HepG2 (cell line): ENCODE data around the gene UGCG. TPM values are rescaled to one million over a fixed set of nuclear protein-coding genes. Genes with fewer than 3 reads are reported as not detected.

Source experiments
- DMTF1 ChIP-seq: sonication (generic); formaldehyde crosslinking; IDR thresholded peaks from 2 replicates; pipeline ENCODE4 v1.4.0; 2020; ENCODE audit warnings: mild to moderate bottlenecking, missing genetic modification reagents
- EEA1 ChIP-seq: sonication (generic); formaldehyde crosslinking; IDR thresholded peaks from 2 replicates; pipeline ENCODE4 v1.5.1; 2020; ENCODE audit warnings: mild to moderate bottlenecking, missing genetic modification reagents, borderline replicate concordance
- HINFP ChIP-seq: sonication (generic); formaldehyde crosslinking; IDR thresholded peaks from 2 replicates; pipeline ENCODE4 v1.4.0; 2020; ENCODE audit warnings: low read depth, mild to moderate bottlenecking, missing genetic modification reagents
- HOXA9 ChIP-seq: sonication (generic); formaldehyde crosslinking; IDR thresholded peaks from 2 replicates; pipeline ENCODE4 v1.8.1; 2022; ENCODE audit warnings: missing genetic modification reagents, mild to moderate bottlenecking, moderate library complexity, borderline replicate concordance
- MAFF ChIP-seq: IDR thresholded peaks from 2 replicates; pipeline ENCODE4 v1.6.1; 2011; ENCODE audit warnings: low read depth, low read length, improper control_type of control experiment
- NBN ChIP-seq: fragments of 450-650 bp; conservative IDR thresholded peaks from 2 replicates; pipeline ENCODE4 v1.6.1; 2017
- NFAT5 ChIP-seq: sonication (generic); formaldehyde crosslinking; IDR thresholded peaks from 2 replicates; pipeline ENCODE4 v1.4.0; 2020; ENCODE audit warnings: missing genetic modification reagents
- RXRB ChIP-seq: IDR thresholded peaks from 2 replicates; pipeline ENCODE4 v1.6.1; 2016; ENCODE audit warnings: borderline replicate concordance, missing genetic modification reagents, missing compliant biosample characterization
- SP140L ChIP-seq: sonication (generic); formaldehyde crosslinking; IDR thresholded peaks from 2 replicates; pipeline ENCODE4 v1.4.0; 2020; ENCODE audit warnings: missing genetic modification reagents, borderline replicate concordance
- ZBTB20 ChIP-seq: sonication (generic); formaldehyde crosslinking; IDR thresholded peaks from 2 replicates; pipeline ENCODE4 v1.8.1; 2023; ENCODE audit warnings: missing genetic modification reagents, low read depth, mild to moderate bottlenecking, borderline replicate concordance
- ZBTB43 ChIP-seq: sonication (generic); formaldehyde crosslinking; conservative IDR thresholded peaks from 2 replicates; pipeline ENCODE4 v1.4.0; 2020; ENCODE audit warnings: missing genetic modification reagents
- ZC3H13 ChIP-seq: sonication (generic); formaldehyde crosslinking; IDR thresholded peaks from 2 replicates; pipeline ENCODE4 v1.8.1; 2023; ENCODE audit warnings: mild to moderate bottlenecking, missing genetic modification reagents, moderate library complexity
- ZFYVE20 ChIP-seq: sonication (generic); formaldehyde crosslinking; IDR thresholded peaks from 2 replicates; pipeline ENCODE4 v1.8.0; 2023; ENCODE audit warnings: low read depth, mild to moderate bottlenecking, moderate library complexity, missing genetic modification reagents, borderline replicate concordance
- ZNF224 ChIP-seq: sonication (generic); formaldehyde crosslinking; IDR thresholded peaks from 2 replicates; pipeline ENCODE4 v1.5.0; 2020; ENCODE audit warnings: mild to moderate bottlenecking, missing genetic modification reagents
- ZNF75D ChIP-seq: sonication (generic); formaldehyde crosslinking; IDR thresholded peaks from 2 replicates; pipeline ENCODE4 v1.8.1; 2023; ENCODE audit warnings: missing genetic modification reagents, mild to moderate bottlenecking, borderline replicate concordance
- ZNF776 ChIP-seq: sonication (generic); formaldehyde crosslinking; IDR thresholded peaks from 2 replicates; pipeline ENCODE4 v1.4.0; 2020; ENCODE audit warnings: mild to moderate bottlenecking, missing genetic modification reagents
- ZNF788 ChIP-seq: sonication (generic); formaldehyde crosslinking; IDR thresholded peaks from 2 replicates; pipeline ENCODE4 v1.5.0; 2020; ENCODE audit warnings: mild to moderate bottlenecking, missing genetic modification reagents, borderline replicate concordance
- polyA plus RNA-seq, 8 experiments: library from polyadenylated mRNA; depleted of rRNA in 3 of 8; stranded (reverse) in 7 of 8; unstranded in 1 of 8; fragments of >200 nt; fragmentation: Illumina TruSeq in 4 of 8; extraction: Trizol in 4 of 8; gene quantifications; 2 replicates each; pipeline versions ENCODE4 v1.2.1 to v1.2.3, GENCODE V29; 2011 to 2016; ENCODE audit warnings: low read depth in 4 of 8, missing spikeins in 1 of 8, mixed read lengths in 1 of 8; ENCODE audit not compliant: insufficient read depth in 1 of 8
- total RNA-seq, 5 experiments: library from RNA; depleted of rRNA; stranded (reverse); fragments of >200 nt; fragmentation: Illumina TruSeq; extraction: Trizol; gene quantifications; 2 replicates each; pipeline ENCODE4 v1.2.3, GENCODE V29; 2016; ENCODE audit warnings: low read depth in 1 of 5

UGCG gene
- total and polyA plus RNA-seq, 2 of the 13 experiments (the other 11 are each of a cell fraction or from before 2014, with no cell fraction given), result 10.5 to 13.9 TPM

GRCh38 chr9:111895996-111896941, at the start of gene UGCG (continued):
- 0 out of 2 replicates have a peak, but pooled peaks have one; percentile 74 for TF ChIP-seq NFAT5
- TF ChIP-seq HINFP (CRISPR knock-in tag), result no peak; the same call in 1 of the 2 replicates
- no peak for TF ChIP-seq EEA1
- peak; percentile 41; the same call in 1 of the 2 replicates for TF ChIP-seq ZBTB43 (CRISPR knock-in tag)
- TF ChIP-seq ZNF75D (CRISPR knock-in tag), result no peak
- no peak; the same call in 1 of the 2 replicates for TF ChIP-seq HOXA9 (CRISPR knock-in tag)
- TF ChIP-seq NBN, result no peak
- TF ChIP-seq DMTF1, result no peak
- peak; percentile 62; the same call in 1 of the 2 replicates for TF ChIP-seq ZNF776 (CRISPR knock-in tag)
- TF ChIP-seq ZBTB20 (CRISPR knock-in tag), result no peak
- no peak; the same call in 1 of the 2 replicates for TF ChIP-seq ZC3H13 (CRISPR knock-in tag)
- 0 out of 2 replicates have a peak, but pooled peaks have one; percentile 76 for TF ChIP-seq SP140L (CRISPR knock-in tag)
- no peak for TF ChIP-seq ZNF224
- no peak for TF ChIP-seq RXRB (CRISPR knock-in tag)
- TF ChIP-seq ZFYVE20, result no peak
- TF ChIP-seq ZNF788 (CRISPR knock-in tag), result peak; percentile 66; the same call in 1 of the 2 replicates
- TF ChIP-seq MAFF, result no peak
